Measurements from ENCODE around the gene PDILT.
"Not testable (repeated sequence)": the region's sequence is repeated elsewhere in the genome, so short reads cannot be mapped to it uniquely, and the experiment has no call there.

Gene PDILT

DNA sequence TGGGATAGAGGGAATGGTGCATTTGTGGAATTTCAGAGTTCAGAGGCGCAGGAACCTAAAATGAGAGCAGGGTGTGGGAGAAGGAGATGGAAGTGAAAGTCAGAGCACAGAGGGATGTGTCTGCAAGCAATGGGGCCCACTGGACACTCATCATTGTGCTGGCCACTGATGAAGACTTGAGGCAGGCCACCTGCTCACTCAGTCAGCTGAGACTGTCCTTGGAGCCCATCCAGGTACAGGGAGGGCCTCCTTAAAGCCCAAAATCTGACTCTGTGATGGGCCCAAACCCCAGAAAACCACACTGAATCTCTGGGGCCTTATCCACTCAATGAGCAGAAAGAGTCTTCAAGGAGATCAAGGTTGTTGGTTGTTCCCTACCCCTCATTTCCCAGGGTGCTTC, 82.9 kb downstream of the PDILT start:
- TF ChIP-seq, protein P1, sequence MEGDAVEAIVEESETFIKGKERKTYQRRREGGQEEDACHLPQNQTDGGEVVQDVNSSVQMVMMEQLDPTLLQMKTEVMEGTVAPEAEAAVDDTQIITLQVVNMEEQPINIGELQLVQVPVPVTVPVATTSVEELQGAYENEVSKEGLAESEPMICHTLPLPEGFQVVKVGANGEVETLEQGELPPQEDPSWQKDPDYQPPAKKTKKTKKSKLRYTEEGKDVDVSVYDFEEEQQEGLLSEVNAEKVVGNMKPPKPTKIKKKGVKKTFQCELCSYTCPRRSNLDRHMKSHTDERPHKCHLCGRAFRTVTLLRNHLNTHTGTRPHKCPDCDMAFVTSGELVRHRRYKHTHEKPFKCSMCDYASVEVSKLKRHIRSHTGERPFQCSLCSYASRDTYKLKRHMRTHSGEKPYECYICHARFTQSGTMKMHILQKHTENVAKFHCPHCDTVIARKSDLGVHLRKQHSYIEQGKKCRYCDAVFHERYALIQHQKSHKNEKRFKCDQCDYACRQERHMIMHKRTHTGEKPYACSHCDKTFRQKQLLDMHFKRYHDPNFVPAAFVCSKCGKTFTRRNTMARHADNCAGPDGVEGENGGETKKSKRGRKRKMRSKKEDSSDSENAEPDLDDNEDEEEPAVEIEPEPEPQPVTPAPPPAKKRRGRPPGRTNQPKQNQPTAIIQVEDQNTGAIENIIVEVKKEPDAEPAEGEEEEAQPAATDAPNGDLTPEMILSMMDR (IDR thresholded peaks at IDR 0.05; ENCODE audit: borderline replicate concordance, control extremely low read depth, extremely low read depth, insufficient read depth, missing control alignments) = no peak
- in situ Hi-C loops (cut with MboI; ENCODE audit: low sequenced_read_pairs, unreplicated experiment) = no loop called here
- no peak for DNase-seq (ENCODE audit: low spot score)

DNA sequence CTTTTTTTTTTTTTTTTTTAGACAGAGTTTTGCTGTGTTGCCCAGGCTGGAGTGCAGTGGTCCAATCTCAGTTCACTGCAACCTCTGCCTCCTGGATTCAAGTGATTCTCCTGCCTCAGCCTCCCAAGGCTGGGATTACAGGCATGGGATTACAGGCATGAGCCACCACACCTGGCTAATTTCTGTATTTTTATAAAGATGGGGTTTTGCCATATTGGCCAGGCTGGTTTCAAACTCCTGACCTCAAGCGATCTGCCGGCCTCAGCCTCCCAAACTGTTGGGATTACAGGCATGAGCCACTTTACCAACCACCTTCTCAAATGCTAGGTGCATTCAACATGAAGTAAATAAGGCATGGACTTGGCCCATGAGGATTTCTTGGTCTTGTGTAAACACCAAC, 83.5 kb downstream of the PDILT start:
- DNase-seq (ENCODE audit: low spot score); in situ Hi-C loops (cut with MboI; ENCODE audit: low sequenced_read_pairs, unreplicated experiment): not testable (repeated sequence)

DNA sequence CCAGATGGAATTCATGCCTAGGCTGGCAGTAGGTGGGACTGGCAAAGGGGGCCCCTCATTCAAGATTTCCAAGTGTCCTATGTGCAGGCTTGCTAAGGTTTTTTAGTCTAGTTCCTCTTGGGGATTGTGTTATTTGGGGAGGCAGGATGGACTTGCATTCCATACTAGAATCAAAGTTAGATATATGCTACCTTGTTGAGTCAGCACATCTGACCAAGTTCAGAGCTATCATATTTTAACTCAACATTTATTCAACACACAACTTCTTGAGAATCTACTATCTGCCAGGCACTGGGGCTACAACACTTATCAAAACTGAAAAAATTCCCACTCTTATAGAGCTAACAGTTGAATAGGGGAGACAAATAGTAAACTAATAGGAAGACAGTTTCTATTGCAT, 83.9 kb downstream of the PDILT start:
- TF ChIP-seq, protein P1 (IDR thresholded peaks at IDR 0.05; ENCODE audit: borderline replicate concordance, control extremely low read depth, extremely low read depth, insufficient read depth, missing control alignments) = no peak
- in situ Hi-C loops (cut with MboI; ENCODE audit: low sequenced_read_pairs, unreplicated experiment) = no loop called here
- DNase-seq (ENCODE audit: low spot score) = no peak

DNA sequence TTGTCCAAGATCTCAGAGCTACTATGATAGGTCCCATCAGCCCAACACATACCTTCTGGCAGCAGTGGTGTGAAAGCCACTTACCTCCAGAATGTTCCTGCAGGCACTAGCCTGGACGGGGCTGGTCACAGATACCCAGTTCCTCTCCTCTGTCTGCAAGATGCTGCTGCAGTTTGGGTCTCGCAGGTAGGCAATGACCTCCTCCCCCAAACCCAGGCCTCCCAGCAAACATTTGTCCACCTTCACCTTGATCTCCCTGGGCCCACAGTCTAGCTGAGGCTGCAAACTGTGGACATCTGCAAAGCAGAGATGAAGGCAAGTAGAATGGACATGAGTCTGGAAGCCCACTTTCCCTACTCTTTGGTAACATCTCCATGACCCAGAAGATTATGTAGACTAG, 84.4 kb downstream of the PDILT start:
- in situ Hi-C loops (cut with MboI; ENCODE audit: low sequenced_read_pairs, unreplicated experiment) = no loop called here
- TF ChIP-seq, protein P1 (IDR thresholded peaks at IDR 0.05; ENCODE audit: borderline replicate concordance, control extremely low read depth, extremely low read depth, insufficient read depth, missing control alignments) = no peak
- no peak for DNase-seq (ENCODE audit: low spot score)

DNA sequence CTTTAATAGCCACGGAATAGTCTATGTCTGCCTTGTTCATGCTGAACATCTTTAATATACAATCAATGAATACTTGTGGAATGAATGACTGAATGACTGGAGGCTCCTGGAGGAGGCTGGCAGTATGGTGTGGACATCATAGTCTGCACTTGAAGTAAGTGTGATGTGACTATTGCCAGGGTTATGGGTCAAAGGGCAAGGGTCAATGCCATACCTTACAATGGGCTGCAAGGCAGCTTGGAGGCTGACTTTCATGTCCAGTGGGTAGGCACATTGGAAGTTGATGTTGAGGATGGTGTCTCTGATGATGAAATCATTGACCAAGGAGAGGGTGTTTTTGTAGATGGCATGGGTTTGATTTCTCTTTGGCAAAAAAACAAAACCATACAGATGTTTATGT, 85.1 kb downstream of the PDILT start:
- in situ Hi-C loops (cut with MboI; ENCODE audit: low sequenced_read_pairs, unreplicated experiment) = no loop called here
- no peak for DNase-seq (ENCODE audit: low spot score)
- TF ChIP-seq, protein P1 (IDR thresholded peaks at IDR 0.05; ENCODE audit: borderline replicate concordance, control extremely low read depth, extremely low read depth, insufficient read depth, missing control alignments) = no peak

DNA sequence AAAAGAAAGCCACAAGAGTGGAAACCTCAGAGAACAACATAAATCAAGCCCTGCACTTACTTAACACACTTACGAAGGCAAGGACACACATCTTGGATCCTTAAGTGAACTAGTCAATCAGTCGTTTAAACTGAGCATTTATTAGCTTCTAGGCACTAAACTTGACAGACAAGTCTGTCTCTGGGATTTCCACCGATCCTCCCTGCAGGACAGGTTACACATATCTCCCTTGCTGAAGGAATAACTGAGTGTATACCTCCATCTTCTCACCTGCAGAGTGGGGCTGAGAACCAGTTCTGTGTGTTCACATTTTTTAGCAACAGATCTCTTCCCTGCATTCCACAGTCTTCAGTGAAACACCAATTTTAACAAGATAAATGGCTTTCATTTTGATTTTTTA, 86.1 kb downstream of the PDILT start:
- in situ Hi-C loops (cut with MboI; ENCODE audit: low sequenced_read_pairs, unreplicated experiment) = no loop called here
- DNase-seq (ENCODE audit: low spot score) = no peak
- TF ChIP-seq, protein P1 (IDR thresholded peaks at IDR 0.05; ENCODE audit: borderline replicate concordance, control extremely low read depth, extremely low read depth, insufficient read depth, missing control alignments) = no peak

DNA sequence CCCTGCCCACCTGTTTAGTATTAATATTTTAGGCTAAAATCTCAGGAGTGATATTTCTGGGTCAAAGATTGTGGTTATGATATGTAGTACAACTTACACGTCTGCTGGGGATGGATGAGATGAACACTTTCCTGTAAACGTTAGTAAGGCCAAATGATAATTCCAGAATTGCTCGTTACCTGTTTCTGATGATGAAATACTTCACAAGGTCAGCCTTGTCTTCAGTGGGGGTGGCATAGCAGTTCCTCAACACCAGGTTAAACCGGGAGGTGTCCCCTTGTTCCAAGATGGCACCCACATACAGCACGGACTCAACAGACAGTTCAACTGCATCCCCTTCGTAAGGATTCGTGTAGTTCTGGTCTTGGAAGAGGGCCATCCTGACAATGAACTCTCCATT, 86.5 kb downstream of the PDILT start:
- no peak for DNase-seq (ENCODE audit: low spot score)
- in situ Hi-C loops (cut with MboI; ENCODE audit: low sequenced_read_pairs, unreplicated experiment) = no loop called here
- TF ChIP-seq, protein P1 (IDR thresholded peaks at IDR 0.05; ENCODE audit: borderline replicate concordance, control extremely low read depth, extremely low read depth, insufficient read depth, missing control alignments) = no peak

All from GM13976 (cell line).